ENCODE results near the gene C1RL.

Gene C1RL

GRCh38 chr12:7091171-7091570 lies 17.8 kb downstream of the C1RL start:
- no peak for DNase-seq

- DNase-seq = no peak
Measured at GRCh38 chr12:7090222-7090998, 18.6 kb downstream of the C1RL start.

- DNase-seq = no peak
Measured at GRCh38 chr12:7089196-7089871, 19.7 kb downstream of the C1RL start.

- no peak for DNase-seq
Measured at GRCh38 chr12:7083125-7083524, 25.9 kb downstream of the C1RL start.

GRCh38 chr12:7081037-7081436 lies 28.0 kb downstream of the C1RL start:
- no peak for DNase-seq

- no peak for DNase-seq
Measured at GRCh38 chr12:7079826-7080125, 29.2 kb downstream of the C1RL start.

- DNase-seq = no peak
Measured at GRCh38 chr12:7078163-7078562, 30.9 kb downstream of the C1RL start.

GRCh38 chr12:7076493-7076892 lies 32.5 kb downstream of the C1RL start:
- DNase-seq = no peak

GRCh38 chr12:7075939-7076338 lies 33.1 kb downstream of the C1RL start:
- no peak for DNase-seq

GRCh38 chr12:7075518-7075917 lies 33.5 kb downstream of the C1RL start:
- DNase-seq = no peak

GRCh38 chr12:7073946-7074345 lies 35.1 kb downstream of the C1RL start:
- no peak for DNase-seq

- DNase-seq = no peak
Measured at GRCh38 chr12:7072554-7072953, 36.5 kb downstream of the C1RL start.

- no peak for DNase-seq
Measured at GRCh38 chr12:7072035-7072434, 37.0 kb downstream of the C1RL start.

- no peak for DNase-seq
Measured at GRCh38 chr12:7069386-7069785, 39.6 kb downstream of the C1RL start.

- DNase-seq = no peak
Measured at GRCh38 chr12:7068994-7069346, 40.0 kb downstream of the C1RL start.

- no peak for DNase-seq
Measured at GRCh38 chr12:7068240-7068993, 40.6 kb downstream of the C1RL start.

GRCh38 chr12:7067096-7067495 lies 41.9 kb downstream of the C1RL start:
- DNase-seq = no peak

GRCh38 chr12:7066596-7066995 lies 42.4 kb downstream of the C1RL start:
- DNase-seq = no peak

GRCh38 chr12:7065073-7065623 lies 43.9 kb downstream of the C1RL start:
- no peak for DNase-seq

GRCh38 chr12:7064516-7064915 lies 44.5 kb downstream of the C1RL start:
- DNase-seq = no peak

GRCh38 chr12:7061596-7061995 lies 47.4 kb downstream of the C1RL start:
- DNase-seq = no peak

- DNase-seq = no peak
Measured at GRCh38 chr12:7061138-7061537, 47.9 kb downstream of the C1RL start.

- DNase-seq = no peak
Measured at GRCh38 chr12:7060353-7060954, 48.6 kb downstream of the C1RL start, which contains the start of gene C1S. TSS of gene C1S (plus strand) at chr12:7060718. CDS start at chr12:7061913, 1,195 bp downstream.
